ENCODE data around the gene IQCE.

Gene IQCE

GRCh38 chr7:2633538-2634266 is 74.9 kb downstream of the IQCE start:
- DNase-seq (ENCODE audit: low read depth) = no peak

GRCh38 chr7:2634267-2635145 is 75.7 kb downstream of the IQCE start:
- no peak for DNase-seq (ENCODE audit: low read depth)

- DNase-seq (ENCODE audit: low read depth) = no peak
Measured at GRCh38 chr7:2635148-2635668, 76.4 kb downstream of the IQCE start.

- no peak for DNase-seq (ENCODE audit: low read depth)
Measured at GRCh38 chr7:2635810-2636701, 77.3 kb downstream of the IQCE start.

GRCh38 chr7:2637066-2637471 is 78.3 kb downstream of the IQCE start:
- DNase-seq (ENCODE audit: low read depth) = no peak

GRCh38 chr7:2637505-2638223 is 78.9 kb downstream of the IQCE start:
- DNase-seq (ENCODE audit: low read depth) = no peak

GRCh38 chr7:2638224-2638991 is 79.6 kb downstream of the IQCE start:
- no peak for DNase-seq (ENCODE audit: low read depth)

GRCh38 chr7:2639181-2639681 is 80.5 kb downstream of the IQCE start:
- DNase-seq (ENCODE audit: low read depth) = no peak

GRCh38 chr7:2639695-2640481 is 81.1 kb downstream of the IQCE start:
- no peak for DNase-seq (ENCODE audit: low read depth)

- no peak for DNase-seq (ENCODE audit: low read depth)
Measured at GRCh38 chr7:2640482-2640830, 81.7 kb downstream of the IQCE start.

GRCh38 chr7:2640846-2641316 is 82.1 kb downstream of the IQCE start:
- DNase-seq (ENCODE audit: low read depth) = no peak

- DNase-seq (ENCODE audit: low read depth) = no peak
Measured at GRCh38 chr7:2641406-2642393, 82.9 kb downstream of the IQCE start.

- no peak for DNase-seq (ENCODE audit: low read depth)
Measured at GRCh38 chr7:2643386-2644219, 84.8 kb downstream of the IQCE start.

- no peak for DNase-seq (ENCODE audit: low read depth)
Measured at GRCh38 chr7:2644220-2644561, 85.4 kb downstream of the IQCE start.

- DNase-seq (ENCODE audit: low read depth) = no peak
Measured at GRCh38 chr7:2644562-2645273, 85.9 kb downstream of the IQCE start.

GRCh38 chr7:2645274-2645868 is 86.6 kb downstream of the IQCE start:
- no peak for DNase-seq (ENCODE audit: low read depth)

- no peak for DNase-seq (ENCODE audit: low read depth)
Measured at GRCh38 chr7:2646336-2646679, 87.5 kb downstream of the IQCE start.
